SJCRH30 (cell line): Measurements from ENCODE around the gene CHSY3. TPM values are rescaled to one million over a fixed set of nuclear protein-coding genes. Genes with fewer than 3 reads are reported as not detected.

Source experiments
- DNase-seq, 2 experiments: peaks; one replicate each; pipeline ENCODE4 v3.0.0-alpha.2; 2015 to 2020
- H3K27ac ChIP-seq: fragments of 250-450 bp; sonication (Bioruptor Pico); 2 replicates; pipeline ENCODE4 v1.5.1; 2020; ENCODE audit warnings: mild to moderate bottlenecking, moderate library complexity
- H3K27me3 ChIP-seq: fragments of 250-450 bp; sonication (Bioruptor Pico); 2 replicates; pipeline ENCODE4 v1.5.1; 2020; ENCODE audit warnings: mild to moderate bottlenecking, moderate library complexity
- H3K36me3 ChIP-seq: fragments of 250-450 bp; sonication (Bioruptor Pico); 2 replicates; pipeline ENCODE4 v1.5.1; 2020; ENCODE audit warnings: mild to moderate bottlenecking, moderate library complexity
- H3K4me1 ChIP-seq: fragments of 250-450 bp; sonication (Bioruptor Pico); 2 replicates; pipeline ENCODE4 v1.5.1; 2020; ENCODE audit warnings: mild to moderate bottlenecking, moderate library complexity
- H3K4me3 ChIP-seq: fragments of 250-450 bp; sonication (Bioruptor Pico); 2 replicates; pipeline ENCODE4 v1.5.1; 2020; ENCODE audit warnings: mild to moderate bottlenecking, moderate library complexity
- H3K9me3 ChIP-seq: fragments of 250-450 bp; sonication (Bioruptor Pico); replicated peaks from 2 replicates; pipeline ENCODE4 v1.5.1; 2020; ENCODE audit warnings: mild to moderate bottlenecking, moderate library complexity
- total RNA-seq: library from RNA; depleted of rRNA; stranded (reverse); fragments of >200 nt; shearing (Covaris generic); gene quantifications from 2 replicates; pipeline ENCODE4 v1.2.3, GENCODE V29; 2014

CHSY3 gene
- total RNA-seq, 1 experiment from 2014 or later = 1.9 TPM

DNA sequence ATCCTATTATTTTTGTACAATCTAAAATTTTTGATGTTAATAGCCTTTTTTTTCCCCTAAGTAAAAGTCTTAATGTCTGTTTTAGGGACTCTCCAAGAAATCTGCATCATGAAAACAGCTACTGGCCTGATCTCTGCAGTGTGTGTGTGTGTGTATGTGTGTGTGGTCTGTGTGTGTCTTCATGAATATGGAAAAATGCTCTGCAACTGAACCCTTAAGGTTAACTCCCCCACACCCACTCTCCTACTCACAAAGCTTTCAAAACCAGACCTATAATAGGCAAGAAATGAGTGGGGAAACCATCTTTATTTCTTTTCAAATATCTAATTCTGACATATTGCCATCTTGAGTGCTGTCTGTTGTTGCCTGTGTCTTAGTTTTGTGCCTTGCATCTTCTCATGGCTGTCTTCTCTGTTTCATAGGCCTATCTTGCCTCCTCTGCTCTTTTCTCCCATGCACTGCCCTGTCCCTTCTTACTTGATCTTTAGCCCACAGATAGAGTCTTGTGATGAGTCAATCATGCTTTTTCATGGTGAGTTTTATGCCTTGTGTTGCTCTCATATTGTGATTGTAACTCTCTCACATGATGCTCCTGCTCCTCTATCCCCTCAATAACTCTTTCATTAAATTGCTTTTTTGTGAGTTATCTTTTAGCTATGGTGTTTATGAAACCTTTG lies 68.3 kb downstream of the CHSY3 start:
- no peak for DNase-seq
- Histone ChIP-seq H3K4me1 (no peaks in the 10 kb centered on the region), H3K27me3 (no peaks in the 10 kb centered on the region), H3K36me3 (no peaks in the 10 kb centered on the region), H3K9me3 (no peaks in the 10 kb centered on the region), H3K4me3 (no peak overlapping the region), H3K27ac (no peak overlapping the region)

DNA sequence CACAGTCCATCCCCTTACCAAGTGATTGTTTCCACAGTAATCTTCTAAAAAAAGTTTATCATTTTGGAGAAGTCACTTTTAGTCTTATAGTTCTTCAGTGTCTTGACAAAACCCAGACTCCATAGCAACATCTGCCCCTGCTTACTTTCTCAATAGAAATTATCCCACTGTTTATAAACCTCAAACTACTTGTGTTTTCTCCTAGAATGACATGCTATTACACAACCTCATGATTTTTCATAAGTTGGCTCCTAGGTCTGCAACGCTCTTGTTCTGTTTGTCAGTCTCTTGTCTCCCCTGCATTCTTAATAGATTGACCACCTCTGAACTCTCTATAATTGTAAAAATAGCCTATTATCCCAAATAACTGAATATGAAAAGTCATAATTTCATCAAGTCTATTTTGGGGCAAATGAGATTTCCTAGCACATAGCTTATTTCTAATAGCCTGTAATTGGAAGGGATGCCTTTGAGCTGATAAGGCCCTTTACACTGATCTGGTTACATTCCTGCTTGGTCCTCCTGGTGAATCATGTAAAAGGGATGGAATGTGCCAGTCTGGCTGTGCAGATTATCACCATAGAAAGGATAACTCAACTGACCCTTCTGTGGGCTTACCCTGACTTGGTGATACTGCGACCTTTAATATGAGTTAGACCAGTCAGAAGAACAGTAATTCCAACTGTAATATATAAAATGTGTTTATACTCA lies 69.6 kb downstream of the CHSY3 start:
- Histone ChIP-seq H3K4me3 (no peak overlapping the region), H3K4me1 (no peaks in the 10 kb centered on the region), H3K36me3 (no peaks in the 10 kb centered on the region), H3K27me3 (no peaks in the 10 kb centered on the region), H3K9me3 (no peaks in the 10 kb centered on the region), H3K27ac (no peak overlapping the region)
- no peak for DNase-seq

- Histone ChIP-seq H3K36me3 (no peaks in the 10 kb centered on the region), H3K27me3 (no peaks in the 10 kb centered on the region), H3K9me3 (no peaks in the 10 kb centered on the region), H3K4me3 (no peak overlapping the region), H3K4me1 (no peaks in the 10 kb centered on the region), H3K27ac (no peak overlapping the region)
- no peak for DNase-seq
Measured at GRCh38 chr5:129977810-129978209, 73.5 kb downstream of the CHSY3 start.

- H3K4me1 ChIP-seq = no peaks in the 10 kb centered on the region
- DNase-seq = no peak
- H3K27me3 ChIP-seq = no peaks in the 10 kb centered on the region
- H3K36me3 ChIP-seq = no peaks in the 10 kb centered on the region
- H3K4me3 ChIP-seq = no peak overlapping the region
- H3K9me3 ChIP-seq = no peaks in the 10 kb centered on the region
- H3K27ac ChIP-seq = no peak overlapping the region
Measured at GRCh38 chr5:129978270-129978669, 74.0 kb downstream of the CHSY3 start.

GRCh38 chr5:129988453-129988852 lies 84.2 kb downstream of the CHSY3 start:
- Histone ChIP-seq H3K36me3 (no peaks in the 10 kb centered on the region), H3K27ac (no peak overlapping the region), H3K4me1 (no peaks in the 10 kb centered on the region), H3K27me3 (no peaks in the 10 kb centered on the region), H3K4me3 (no peak overlapping the region), H3K9me3 (0 out of 2 replicates have a peak, but pooled peaks cover 3% of the 10 kb centered on the region)
- no peak for DNase-seq

DNA sequence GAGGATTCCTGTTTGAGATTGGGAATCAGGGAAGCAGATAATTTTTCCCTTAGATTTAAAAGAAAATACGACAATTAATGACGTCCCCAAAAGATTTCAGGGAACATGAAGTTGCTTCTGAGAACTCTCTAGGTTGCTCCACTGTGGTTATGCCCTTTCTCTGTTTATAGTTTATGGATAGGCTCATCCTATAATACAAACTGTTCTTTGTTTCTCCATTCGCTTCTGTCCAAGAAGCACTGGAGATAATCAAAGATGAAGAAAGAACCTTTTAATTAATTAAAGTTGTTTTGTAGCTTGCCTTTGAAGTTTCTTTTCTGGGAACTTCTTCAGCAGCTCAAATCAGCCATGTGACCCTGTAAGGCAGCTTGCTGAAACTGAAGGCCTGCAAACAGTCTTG lies 87.5 kb downstream of the CHSY3 start:
- no peaks in the 10 kb centered on the region for H3K36me3 ChIP-seq
- H3K27ac ChIP-seq = no peak overlapping the region
- H3K27me3 ChIP-seq = no peaks in the 10 kb centered on the region
- 0 out of 2 replicates have a peak, but pooled peaks cover 3% of the 10 kb centered on the region for H3K9me3 ChIP-seq
- H3K4me1 ChIP-seq = no peaks in the 10 kb centered on the region
- H3K4me3 ChIP-seq = no peak overlapping the region
- DNase-seq = no peak

DNA sequence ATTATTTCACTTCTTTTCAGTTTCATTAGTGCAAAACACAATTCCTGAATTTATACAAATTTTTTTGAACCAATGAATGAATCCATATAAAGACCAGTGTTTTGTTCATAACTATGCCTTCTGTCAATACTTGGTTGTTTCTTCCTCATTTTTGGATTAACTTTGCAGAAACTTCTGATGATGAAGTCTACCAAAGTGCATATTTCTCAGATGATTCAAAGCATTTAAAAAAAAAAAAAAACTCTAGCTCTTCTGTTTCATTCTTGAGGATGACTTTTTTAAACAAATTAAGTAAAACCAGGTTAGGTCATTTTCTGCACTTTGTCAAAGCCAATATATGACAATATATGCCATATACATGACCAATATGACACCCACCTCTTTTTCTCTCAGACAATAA lies 92.6 kb downstream of the CHSY3 start:
- Histone ChIP-seq H3K27me3 (no peaks in the 10 kb centered on the region), H3K27ac (no peak overlapping the region), H3K4me3 (no peak overlapping the region), H3K36me3 (no peaks in the 10 kb centered on the region), H3K9me3 (no peaks in the 10 kb centered on the region), H3K4me1 (no peaks in the 10 kb centered on the region)
- no peak for DNase-seq

DNA sequence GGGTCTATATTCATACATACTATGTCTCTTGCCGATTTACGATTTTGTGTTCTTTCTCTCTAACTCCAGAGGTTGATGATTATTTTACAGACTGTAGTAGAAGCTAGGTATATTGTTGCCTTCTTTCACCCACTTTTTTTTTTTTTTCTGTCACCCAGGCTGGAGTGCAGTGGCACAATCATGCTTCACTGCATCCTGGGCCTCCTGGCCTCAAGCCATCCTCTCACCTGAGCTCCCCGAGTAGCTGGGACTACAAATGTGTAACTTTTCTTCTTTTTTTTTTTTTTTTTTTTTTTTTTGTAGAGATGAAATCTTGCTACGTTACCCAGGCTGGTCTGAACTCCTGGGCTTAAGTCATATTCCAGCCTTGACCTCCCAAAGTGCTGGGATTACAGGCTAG lies 96.2 kb downstream of the CHSY3 start:
- no peak for DNase-seq
- H3K9me3 ChIP-seq = no peaks in the 10 kb centered on the region; the same call in 1 of the 2 replicates
- no peaks in the 10 kb centered on the region for H3K4me1 ChIP-seq
- no peak overlapping the region for H3K27ac ChIP-seq
- H3K36me3 ChIP-seq = no peaks in the 10 kb centered on the region
- H3K4me3 ChIP-seq = no peak overlapping the region
- 0 out of 2 replicates have a peak, but pooled peaks cover 3% of the 10 kb centered on the region for H3K27me3 ChIP-seq

- no peaks in the 10 kb centered on the region for H3K4me1 ChIP-seq
- H3K36me3 ChIP-seq = no peaks in the 10 kb centered on the region
- no peak overlapping the region for H3K4me3 ChIP-seq
- H3K27ac ChIP-seq = no peak overlapping the region
- peak in 1 of 2 experiments; percentile 3 for DNase-seq
- no peaks in the 10 kb centered on the region; the same call in 1 of the 2 replicates for H3K9me3 ChIP-seq
- H3K27me3 ChIP-seq = 0 out of 2 replicates have a peak, but pooled peaks cover 3% of the 10 kb centered on the region
Measured at GRCh38 chr5:130002183-130002582, 97.9 kb downstream of the CHSY3 start.

DNA sequence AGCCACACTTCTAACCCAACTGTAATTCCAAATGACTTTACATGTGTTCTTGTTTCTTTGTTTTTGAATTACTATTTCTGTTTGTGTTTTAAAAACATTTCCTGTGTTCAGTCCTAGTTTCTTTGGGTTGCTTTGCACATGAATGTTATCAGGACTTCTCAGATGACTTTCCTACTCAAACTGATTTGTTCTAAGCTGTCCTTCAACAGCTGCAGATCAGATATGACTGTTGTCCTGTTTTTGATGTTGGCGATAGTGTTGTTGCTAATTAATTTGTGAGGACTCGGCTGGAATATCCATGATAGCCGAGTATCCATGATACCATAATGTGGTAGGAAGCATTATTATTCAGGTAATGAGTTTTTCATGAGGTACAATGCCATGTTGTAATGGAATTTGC lies 98.6 kb downstream of the CHSY3 start:
- no peak for DNase-seq

GRCh38 chr5:130011986-130012385 lies 107.7 kb downstream of the CHSY3 start:
- DNase-seq = no peak
- Histone ChIP-seq H3K27me3 (no peaks in the 10 kb centered on the region), H3K36me3 (no peaks in the 10 kb centered on the region), H3K4me3 (no peak overlapping the region), H3K9me3 (no peaks in the 10 kb centered on the region), H3K27ac (no peak overlapping the region), H3K4me1 (no peaks in the 10 kb centered on the region)

More for the DNA sequence above, 98.6 kb downstream of the CHSY3 start:
- Histone ChIP-seq H3K27me3 (0 out of 2 replicates have a peak, but pooled peaks cover 3% of the 10 kb centered on the region), H3K36me3 (no peaks in the 10 kb centered on the region), H3K9me3 (no peaks in the 10 kb centered on the region; the same call in 1 of the 2 replicates), H3K4me3 (no peak overlapping the region), H3K4me1 (no peaks in the 10 kb centered on the region), H3K27ac (no peak overlapping the region)

DNA sequence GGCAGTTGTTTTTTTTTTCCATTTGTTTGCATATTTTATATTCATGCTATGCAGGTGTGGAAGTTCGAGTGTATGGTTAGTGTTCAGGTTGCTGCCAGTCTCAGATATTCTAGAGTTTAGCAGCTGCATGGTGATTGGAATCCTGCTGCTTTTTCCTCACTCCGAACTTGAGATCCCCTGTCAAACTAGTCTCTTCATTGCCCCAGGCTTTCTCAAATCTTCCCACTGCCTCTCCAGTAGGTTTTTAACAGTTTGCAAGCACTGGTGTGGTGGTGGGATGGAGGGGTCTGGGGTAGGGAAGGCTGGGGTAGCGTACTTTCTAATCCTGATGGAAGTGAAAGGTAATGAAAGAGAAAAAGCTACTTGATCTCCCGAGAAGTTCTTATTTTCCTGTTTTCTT lies 112.9 kb downstream of the CHSY3 start:
- Histone ChIP-seq H3K36me3 (no peaks in the 10 kb centered on the region), H3K9me3 (no peaks in the 10 kb centered on the region), H3K27ac (no peak overlapping the region), H3K27me3 (no peaks in the 10 kb centered on the region), H3K4me3 (no peak overlapping the region), H3K4me1 (no peaks in the 10 kb centered on the region)
- DNase-seq = no peak

- no peaks in the 10 kb centered on the region for H3K36me3 ChIP-seq
- H3K4me1 ChIP-seq = no peaks in the 10 kb centered on the region
- H3K27ac ChIP-seq = no peak overlapping the region
- H3K27me3 ChIP-seq = no peaks in the 10 kb centered on the region
- H3K9me3 ChIP-seq = no peaks in the 10 kb centered on the region
- DNase-seq = no peak
- H3K4me3 ChIP-seq = no peak overlapping the region
Measured at GRCh38 chr5:130018641-130019040, 114.4 kb downstream of the CHSY3 start.

GRCh38 chr5:130021000-130021399 lies 116.7 kb downstream of the CHSY3 start:
- H3K4me1 ChIP-seq = no peaks in the 10 kb centered on the region
- H3K27me3 ChIP-seq = no peaks in the 10 kb centered on the region
- no peaks in the 10 kb centered on the region for H3K36me3 ChIP-seq
- DNase-seq = no peak
- no peaks in the 10 kb centered on the region for H3K9me3 ChIP-seq
- H3K4me3 ChIP-seq = no peak overlapping the region
- no peak overlapping the region for H3K27ac ChIP-seq

- no peak overlapping the region for H3K4me3 ChIP-seq
- no peak for DNase-seq
- no peaks in the 10 kb centered on the region for H3K4me1 ChIP-seq
- H3K27ac ChIP-seq = no peak overlapping the region
- H3K27me3 ChIP-seq = no peaks in the 10 kb centered on the region
- H3K9me3 ChIP-seq = no peaks in the 10 kb centered on the region
- no peaks in the 10 kb centered on the region for H3K36me3 ChIP-seq
Measured at GRCh38 chr5:130021876-130022275, 117.6 kb downstream of the CHSY3 start.
